Neuronal stem cell (in vitro differentiated cells): Measurements from ENCODE around the gene ENOX2. TPM values are rescaled to one million over a fixed set of nuclear protein-coding genes. Genes with fewer than 3 reads are reported as not detected.

Experiments used
- DNase-seq: peaks from one replicate; pipeline ENCODE4 v3.0.0-alpha.2; 2013; ENCODE audit warnings: low spot score
- H2AFZ ChIP-seq: one replicate; pipeline ENCODE4 v1.6.1; 2013; ENCODE audit warnings: mild to moderate bottlenecking, low read length, inconsistent platforms
- H2AK5ac ChIP-seq: 2 replicates; pipeline ENCODE4 v1.6.1; 2013; ENCODE audit warnings: low read depth, mild to moderate bottlenecking, inconsistent platforms, low read length, moderate library complexity, mixed read lengths
- H2BK120ac ChIP-seq: 2 replicates; pipeline ENCODE4 v1.6.1; 2013; ENCODE audit warnings: low read depth, mild to moderate bottlenecking, inconsistent platforms, low read length, moderate library complexity, mixed read lengths
- H2BK12ac ChIP-seq: one replicate; pipeline ENCODE4 v1.6.1; 2013; ENCODE audit warnings: low read length, inconsistent platforms
- H2BK15ac ChIP-seq: 2 replicates; pipeline ENCODE4 v1.6.1; 2013; ENCODE audit warnings: mild to moderate bottlenecking, low read length, inconsistent platforms, mixed read lengths
- H2BK5ac ChIP-seq: one replicate; pipeline ENCODE4 v1.6.1; 2013; ENCODE audit warnings: inconsistent platforms, mild to moderate bottlenecking, low read length, moderate library complexity
- H3K14ac ChIP-seq: one replicate; pipeline ENCODE4 v1.6.1; 2013; ENCODE audit warnings: low read length, inconsistent platforms
- H3K18ac ChIP-seq: 2 replicates; pipeline ENCODE4 v1.6.1; 2013; ENCODE audit warnings: low read length, inconsistent platforms
- H3K23ac ChIP-seq: 2 replicates; pipeline ENCODE4 v1.6.1; 2013; ENCODE audit warnings: low read depth, mild to moderate bottlenecking, mixed read lengths, low read length, inconsistent platforms; ENCODE audit not compliant: poor library complexity
- H3K27ac ChIP-seq: replicated peaks from 3 replicates; pipeline ENCODE4 v1.5.1; 2013; ENCODE audit warnings: low read length, inconsistent platforms
- H3K27me3 ChIP-seq, 3 experiments: 2 replicates each; pipeline ENCODE4 v1.6.1; 2013; ENCODE audit warnings: low read length in 3 of 3, mild to moderate bottlenecking in 2 of 3, inconsistent platforms in 1 of 3, low read depth in 1 of 3, mixed read lengths in 1 of 3, moderate library complexity in 1 of 3; ENCODE audit not compliant: control insufficient read depth in 3 of 3, insufficient read depth in 3 of 3
- H3K36me3 ChIP-seq, 2 donors: replicated peaks in 1 of 2; 2 replicates each; pipeline ENCODE4 v1.6.1; 2013; ENCODE audit warnings: low read length in 2 of 2; ENCODE audit not compliant: control insufficient read depth in 2 of 2, insufficient read depth in 2 of 2
- H3K4ac ChIP-seq: 2 replicates; pipeline ENCODE4 v1.6.1; 2013; ENCODE audit warnings: inconsistent platforms, mild to moderate bottlenecking, low read length, moderate library complexity
- H3K4me1 ChIP-seq, 2 donors: 1 replicate in 1 of 2; 2 replicates in 1 of 2; pipeline ENCODE4 v1.6.1; 2013; ENCODE audit warnings: low read length in 2 of 2, low read depth in 1 of 2; ENCODE audit not compliant: control insufficient read depth in 2 of 2, insufficient read depth in 1 of 2
- H3K4me2 ChIP-seq: one replicate; pipeline ENCODE4 v1.6.1; 2013; ENCODE audit warnings: mild to moderate bottlenecking, low read length, inconsistent platforms; ENCODE audit not compliant: insufficient read depth, poor library complexity, severe bottlenecking
- H3K4me3 ChIP-seq, 2 donors: 2 replicates each; pipeline ENCODE4 v1.5.1; 2013; ENCODE audit warnings: low read length in 2 of 2, mild to moderate bottlenecking in 2 of 2, inconsistent platforms in 1 of 2, moderate library complexity in 1 of 2
- H3K79me1 ChIP-seq: one replicate; pipeline ENCODE4 v1.6.1; 2013; ENCODE audit warnings: low read depth, mild to moderate bottlenecking, inconsistent platforms, low read length, moderate library complexity
- H3K9ac ChIP-seq: one replicate; pipeline ENCODE4 v1.6.1; 2013; ENCODE audit warnings: mild to moderate bottlenecking, low read depth, low read length, inconsistent platforms; ENCODE audit not compliant: poor library complexity
- H3K9me3 ChIP-seq, 2 donors: replicated peaks in 1 of 2; 2 replicates each; pipeline versions ENCODE3 to v1.6.1; 2013; ENCODE audit warnings: low read length in 2 of 2, mild to moderate bottlenecking in 2 of 2, inconsistent platforms in 1 of 2, low read depth in 1 of 2, mixed read lengths in 1 of 2, moderate library complexity in 1 of 2; ENCODE audit not compliant: control insufficient read depth in 2 of 2, insufficient read depth in 1 of 2
- H4K8ac ChIP-seq: one replicate; pipeline ENCODE4 v1.6.1; 2013; ENCODE audit warnings: low read depth, mild to moderate bottlenecking, inconsistent platforms, low read length, moderate library complexity
- H4K91ac ChIP-seq: one replicate; pipeline ENCODE4 v1.6.1; 2013; ENCODE audit warnings: low read length, low read depth, mild to moderate bottlenecking, inconsistent platforms; ENCODE audit not compliant: poor library complexity
- WGBS, 2 donors: extraction: QIAGEN DNeasy Blood & Tissue Kit; methylation state at CpG; one replicate each; pipeline ENCODE4 v1.1.7; 2013; ENCODE audit warnings: missing lambda C conversion rate in 2 of 2, mixed read lengths in 1 of 2; ENCODE audit not compliant: insufficient read length in 2 of 2, insufficient replicate concordance in 1 of 2; ENCODE audit errors: extremely low coverage in 2 of 2; 5-methylcytosine and 5-hydroxymethylcytosine counted together
- polyA plus RNA-seq, 2 experiments: library from polyadenylated mRNA; stranded (reverse); fragments of 200-250 nt; gene quantifications; one replicate each; pipeline ENCODE4 v1.2.3, GENCODE V29; 2013

ENOX2 gene, protein sequence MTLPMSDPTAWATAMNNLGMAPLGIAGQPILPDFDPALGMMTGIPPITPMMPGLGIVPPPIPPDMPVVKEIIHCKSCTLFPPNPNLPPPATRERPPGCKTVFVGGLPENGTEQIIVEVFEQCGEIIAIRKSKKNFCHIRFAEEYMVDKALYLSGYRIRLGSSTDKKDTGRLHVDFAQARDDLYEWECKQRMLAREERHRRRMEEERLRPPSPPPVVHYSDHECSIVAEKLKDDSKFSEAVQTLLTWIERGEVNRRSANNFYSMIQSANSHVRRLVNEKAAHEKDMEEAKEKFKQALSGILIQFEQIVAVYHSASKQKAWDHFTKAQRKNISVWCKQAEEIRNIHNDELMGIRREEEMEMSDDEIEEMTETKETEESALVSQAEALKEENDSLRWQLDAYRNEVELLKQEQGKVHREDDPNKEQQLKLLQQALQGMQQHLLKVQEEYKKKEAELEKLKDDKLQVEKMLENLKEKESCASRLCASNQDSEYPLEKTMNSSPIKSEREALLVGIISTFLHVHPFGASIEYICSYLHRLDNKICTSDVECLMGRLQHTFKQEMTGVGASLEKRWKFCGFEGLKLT
- polyA plus RNA-seq (2013, experiment 1 of 2) = 10.4 TPM
- 10.1 TPM for polyA plus RNA-seq (2013, experiment 2 of 2)

DNA sequence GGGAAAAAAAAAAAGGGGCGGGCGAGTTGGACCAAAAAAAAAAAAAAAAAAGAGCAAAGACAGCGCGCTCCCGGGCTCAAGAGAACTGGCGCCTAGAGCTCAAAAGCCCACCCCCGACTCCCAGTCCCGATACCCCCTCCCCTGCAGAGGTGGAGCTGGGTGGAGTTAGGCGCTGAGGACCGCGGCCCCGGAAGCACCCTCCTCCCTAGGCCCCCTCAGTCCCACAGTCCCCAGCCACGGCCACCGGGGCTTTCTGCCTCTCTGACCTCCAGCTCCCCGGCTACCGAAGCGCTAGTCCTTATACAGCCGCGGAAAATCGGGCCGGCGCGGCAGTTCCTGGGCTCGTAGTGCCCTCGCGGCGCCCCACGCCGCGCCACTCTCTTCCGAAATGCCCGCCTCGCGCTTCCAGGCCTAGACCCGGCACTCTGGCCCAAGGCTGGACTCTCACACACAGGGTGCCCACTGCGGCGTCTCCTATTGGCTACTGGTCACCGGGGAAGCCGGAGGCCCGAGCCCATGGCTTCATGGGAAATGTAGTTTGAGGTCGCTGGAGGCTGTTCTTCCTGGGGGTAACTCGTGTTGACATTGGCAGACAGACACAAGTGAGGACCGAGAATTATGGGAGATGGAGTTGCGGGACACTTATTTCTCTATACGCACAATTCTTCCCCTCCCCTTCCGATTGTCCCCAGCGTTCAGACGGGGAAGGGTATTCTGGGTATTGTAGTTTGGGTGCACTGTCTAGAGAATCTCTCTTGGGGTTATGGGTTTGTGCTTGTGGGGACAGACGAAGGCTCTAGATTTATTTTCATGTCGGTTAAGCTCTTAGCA, at the start of gene ENOX2:
ENOX2 (minus strand) TSS at position 427 of the 831 bp plus-strand sequence. CDS start 199,993 bp downstream, outside the sequence.
- no peaks in the 10 kb centered on the region for H3K79me1 ChIP-seq
- H3K9me3 ChIP-seq = no peaks in the 10 kb centered on the region
- H3K14ac ChIP-seq = no peak within 1 kb of the TSS
- H3K4me2 ChIP-seq = peak within 1 kb of the TSS; percentile 48
- H3K18ac ChIP-seq = peak within 1 kb of the TSS; percentile 76
- H3K27ac ChIP-seq = peak within 1 kb of the TSS; percentile 69
- H2BK15ac ChIP-seq = no peak within 1 kb of the TSS
- no peak within 1 kb of the TSS for H2BK120ac ChIP-seq
- H3K27me3 ChIP-seq = peaks cover 0 to 2% (median 0%) of the 10 kb centered on the region in 3 experiments
- no peak within 1 kb of the TSS for H4K91ac ChIP-seq
- peak within 1 kb of the TSS; percentile 60 for H3K9ac ChIP-seq
- no peaks in the 10 kb centered on the region for H3K36me3 ChIP-seq
- peak within 1 kb of the TSS; percentile 85 for H3K23ac ChIP-seq
- H3K4me3 ChIP-seq = peak within 1 kb of the TSS; percentile 66 to 90
- WGBS, 2 donors = no CpG with 5 or more reads among the region's 50 CpGs
- H2BK5ac ChIP-seq = no peak within 1 kb of the TSS
- H2AK5ac ChIP-seq = no peak within 1 kb of the TSS
- peak; percentile 89 for DNase-seq
- H2BK12ac ChIP-seq = no peak within 1 kb of the TSS
- peak within 1 kb of the TSS; percentile 93 for H2AFZ ChIP-seq
- no peak within 1 kb of the TSS for H4K8ac ChIP-seq
- H3K4ac ChIP-seq = no peak within 1 kb of the TSS
- H3K4me1 ChIP-seq = no peaks in the 10 kb centered on the region

DNA sequence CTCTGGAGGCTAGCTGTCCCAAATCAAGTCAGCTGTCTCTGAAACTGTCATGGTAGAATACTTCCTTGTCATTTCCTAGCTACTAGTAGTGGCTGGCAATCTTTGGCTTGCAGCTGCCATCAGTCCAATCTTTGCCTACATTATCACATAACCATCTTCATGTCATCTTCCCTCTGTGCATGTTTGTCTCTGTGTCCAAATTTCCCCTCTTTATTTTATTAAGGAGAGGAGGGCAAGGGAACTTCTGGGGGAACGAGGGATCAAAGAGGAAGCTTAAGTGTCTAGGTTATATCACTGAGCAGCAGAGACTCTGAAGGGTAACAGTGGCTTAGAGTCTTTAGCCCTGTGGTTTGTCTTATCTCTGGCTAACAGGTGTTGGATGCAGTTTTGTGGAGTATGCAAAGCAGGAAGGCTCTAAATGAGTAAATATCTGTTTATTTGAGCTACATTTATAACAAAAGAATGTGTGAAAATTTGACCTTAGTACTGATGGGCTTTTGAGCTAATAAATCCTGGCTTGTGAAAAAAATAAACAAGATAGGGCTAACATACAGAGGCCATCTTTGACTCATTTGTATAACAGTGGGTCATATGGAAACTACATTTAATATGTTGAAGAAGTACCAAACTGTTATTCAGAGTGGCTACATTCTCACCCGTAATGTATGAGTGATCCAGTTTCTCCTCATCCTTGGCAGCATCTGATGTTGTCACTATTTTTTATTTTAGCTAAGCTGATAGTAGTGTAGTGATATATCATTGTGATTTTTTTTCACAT, 49.4 kb upstream of the ENOX2 start:
- Histone ChIP-seq H2BK15ac (no peak overlapping the region), H2AFZ (no peak overlapping the region), H3K18ac (no peak overlapping the region), H3K4me1 (peaks cover 0 to 1% of the 10 kb centered on the region in 2 donors), H3K79me1 (no peaks in the 10 kb centered on the region), H3K36me3 (no peaks in the 10 kb centered on the region), H3K9ac (no peak overlapping the region), H2BK5ac (no peak overlapping the region), H4K91ac (no peak overlapping the region), H3K14ac (no peak overlapping the region), H3K4me2 (no peak overlapping the region), H4K8ac (no peak overlapping the region), H3K4me3 (no peak overlapping the region), H2AK5ac (no peak overlapping the region), H3K27me3 (peaks cover 0 to 29% (median 0%) of the 10 kb centered on the region in 3 experiments), H3K9me3 (no peaks in the 10 kb centered on the region), H3K4ac (no peak overlapping the region), H2BK12ac (no peak overlapping the region), H2BK120ac (no peak overlapping the region), H3K27ac (no peak overlapping the region), H3K23ac (no peak overlapping the region)
- no CpG with 5 or more reads among the region's 2 CpGs for WGBS, 2 donors
- no peak for DNase-seq

DNA sequence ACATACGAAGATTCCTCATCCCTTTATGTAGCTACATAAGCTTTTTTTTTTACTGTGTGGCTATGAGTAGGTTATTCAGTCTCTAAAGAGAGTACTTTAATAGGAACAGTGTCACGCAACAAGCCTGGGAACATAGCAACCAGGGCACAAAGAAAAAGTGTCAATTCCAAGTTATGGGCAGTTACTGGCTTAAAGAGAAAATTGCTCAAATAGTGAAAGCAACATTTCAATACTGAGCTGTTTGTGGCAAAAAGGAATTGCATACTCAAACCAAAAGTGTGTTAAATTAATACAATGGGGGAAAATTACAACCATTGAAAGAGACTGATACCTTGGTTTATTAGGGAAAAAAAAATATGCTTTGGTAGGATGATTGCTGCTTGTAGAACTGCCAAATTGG, 41.2 kb upstream of the ENOX2 start:
- H3K4me3 ChIP-seq = no peak overlapping the region
- no peak overlapping the region for H3K14ac ChIP-seq
- no peak overlapping the region for H2AFZ ChIP-seq
- no peak overlapping the region for H2AK5ac ChIP-seq
- H3K27ac ChIP-seq = no peak overlapping the region
- WGBS, 2 donors = no CpG with 5 or more reads among the region's 2 CpGs
- no peak overlapping the region for H4K8ac ChIP-seq
- peaks cover 0 to 12% (median 0%) of the 10 kb centered on the region in 3 experiments for H3K27me3 ChIP-seq
- H3K4me2 ChIP-seq = no peak overlapping the region
- H3K23ac ChIP-seq = no peak overlapping the region
- H2BK120ac ChIP-seq = no peak overlapping the region
- no peak overlapping the region for H2BK5ac ChIP-seq
- H3K18ac ChIP-seq = no peak overlapping the region
- H4K91ac ChIP-seq = no peak overlapping the region
- no peaks in the 10 kb centered on the region for H3K9me3 ChIP-seq
- no peak overlapping the region for H3K9ac ChIP-seq
- H3K36me3 ChIP-seq = no peaks in the 10 kb centered on the region
- H2BK15ac ChIP-seq = no peak overlapping the region
- H3K4me1 ChIP-seq = no peaks in the 10 kb centered on the region
- DNase-seq = no peak
- no peaks in the 10 kb centered on the region for H3K79me1 ChIP-seq
- H3K4ac ChIP-seq = no peak overlapping the region
- H2BK12ac ChIP-seq = no peak overlapping the region
